ENCODE results near the gene MAGEA10.

- TF ChIP-seq, protein P1, sequence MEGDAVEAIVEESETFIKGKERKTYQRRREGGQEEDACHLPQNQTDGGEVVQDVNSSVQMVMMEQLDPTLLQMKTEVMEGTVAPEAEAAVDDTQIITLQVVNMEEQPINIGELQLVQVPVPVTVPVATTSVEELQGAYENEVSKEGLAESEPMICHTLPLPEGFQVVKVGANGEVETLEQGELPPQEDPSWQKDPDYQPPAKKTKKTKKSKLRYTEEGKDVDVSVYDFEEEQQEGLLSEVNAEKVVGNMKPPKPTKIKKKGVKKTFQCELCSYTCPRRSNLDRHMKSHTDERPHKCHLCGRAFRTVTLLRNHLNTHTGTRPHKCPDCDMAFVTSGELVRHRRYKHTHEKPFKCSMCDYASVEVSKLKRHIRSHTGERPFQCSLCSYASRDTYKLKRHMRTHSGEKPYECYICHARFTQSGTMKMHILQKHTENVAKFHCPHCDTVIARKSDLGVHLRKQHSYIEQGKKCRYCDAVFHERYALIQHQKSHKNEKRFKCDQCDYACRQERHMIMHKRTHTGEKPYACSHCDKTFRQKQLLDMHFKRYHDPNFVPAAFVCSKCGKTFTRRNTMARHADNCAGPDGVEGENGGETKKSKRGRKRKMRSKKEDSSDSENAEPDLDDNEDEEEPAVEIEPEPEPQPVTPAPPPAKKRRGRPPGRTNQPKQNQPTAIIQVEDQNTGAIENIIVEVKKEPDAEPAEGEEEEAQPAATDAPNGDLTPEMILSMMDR (IDR thresholded peaks at IDR 0.05) = no peak
- TF ChIP-seq MAX (CRISPR knock-in tag; IDR thresholded peaks at IDR 0.05) (no peak), EMX1 (CRISPR knock-in tag; IDR thresholded peaks at IDR 0.05) (no peak), ATF1 (CRISPR knock-in tag; IDR thresholded peaks at IDR 0.05) (no peak), JUN (CRISPR knock-in tag; IDR thresholded peaks at IDR 0.05) (no peak), USF2 (CRISPR knock-in tag; IDR thresholded peaks at IDR 0.05) (no peak), E2F1 (CRISPR knock-in tag; IDR thresholded peaks at IDR 0.05) (no peak), SP1 (CRISPR knock-in tag; conservative IDR thresholded peaks at IDR 0.05) (no peak), CREB1 (CRISPR knock-in tag; IDR thresholded peaks at IDR 0.05) (no peak)
- TF ChIP-seq, protein P2, sequence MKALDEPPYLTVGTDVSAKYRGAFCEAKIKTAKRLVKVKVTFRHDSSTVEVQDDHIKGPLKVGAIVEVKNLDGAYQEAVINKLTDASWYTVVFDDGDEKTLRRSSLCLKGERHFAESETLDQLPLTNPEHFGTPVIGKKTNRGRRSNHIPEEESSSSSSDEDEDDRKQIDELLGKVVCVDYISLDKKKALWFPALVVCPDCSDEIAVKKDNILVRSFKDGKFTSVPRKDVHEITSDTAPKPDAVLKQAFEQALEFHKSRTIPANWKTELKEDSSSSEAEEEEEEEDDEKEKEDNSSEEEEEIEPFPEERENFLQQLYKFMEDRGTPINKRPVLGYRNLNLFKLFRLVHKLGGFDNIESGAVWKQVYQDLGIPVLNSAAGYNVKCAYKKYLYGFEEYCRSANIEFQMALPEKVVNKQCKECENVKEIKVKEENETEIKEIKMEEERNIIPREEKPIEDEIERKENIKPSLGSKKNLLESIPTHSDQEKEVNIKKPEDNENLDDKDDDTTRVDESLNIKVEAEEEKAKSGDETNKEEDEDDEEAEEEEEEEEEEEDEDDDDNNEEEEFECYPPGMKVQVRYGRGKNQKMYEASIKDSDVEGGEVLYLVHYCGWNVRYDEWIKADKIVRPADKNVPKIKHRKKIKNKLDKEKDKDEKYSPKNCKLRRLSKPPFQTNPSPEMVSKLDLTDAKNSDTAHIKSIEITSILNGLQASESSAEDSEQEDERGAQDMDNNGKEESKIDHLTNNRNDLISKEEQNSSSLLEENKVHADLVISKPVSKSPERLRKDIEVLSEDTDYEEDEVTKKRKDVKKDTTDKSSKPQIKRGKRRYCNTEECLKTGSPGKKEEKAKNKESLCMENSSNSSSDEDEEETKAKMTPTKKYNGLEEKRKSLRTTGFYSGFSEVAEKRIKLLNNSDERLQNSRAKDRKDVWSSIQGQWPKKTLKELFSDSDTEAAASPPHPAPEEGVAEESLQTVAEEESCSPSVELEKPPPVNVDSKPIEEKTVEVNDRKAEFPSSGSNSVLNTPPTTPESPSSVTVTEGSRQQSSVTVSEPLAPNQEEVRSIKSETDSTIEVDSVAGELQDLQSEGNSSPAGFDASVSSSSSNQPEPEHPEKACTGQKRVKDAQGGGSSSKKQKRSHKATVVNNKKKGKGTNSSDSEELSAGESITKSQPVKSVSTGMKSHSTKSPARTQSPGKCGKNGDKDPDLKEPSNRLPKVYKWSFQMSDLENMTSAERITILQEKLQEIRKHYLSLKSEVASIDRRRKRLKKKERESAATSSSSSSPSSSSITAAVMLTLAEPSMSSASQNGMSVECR (CRISPR knock-in tag; IDR thresholded peaks at IDR 0.05; ENCODE audit: borderline replicate concordance) = no peak
Observed at GRCh38 chrX:152137771-152138387, 498 bp downstream of the MAGEA10 start.

All from WTC11 (cell line).